GM21390 (cell line): ENCODE data around the gene ZNF8.
"Not testable (repeated sequence)": the region's sequence is repeated elsewhere in the genome, so short reads cannot be mapped to it uniquely, and the experiment has no call there.

Experiments used
- ATAC-seq: cut with Tn5 transposase; IDR thresholded peaks from one replicate; pipeline ENCODE4 v1.9.1; 2021; ENCODE audit not compliant: unreplicated experiment

The ZNF8 gene

DNA sequence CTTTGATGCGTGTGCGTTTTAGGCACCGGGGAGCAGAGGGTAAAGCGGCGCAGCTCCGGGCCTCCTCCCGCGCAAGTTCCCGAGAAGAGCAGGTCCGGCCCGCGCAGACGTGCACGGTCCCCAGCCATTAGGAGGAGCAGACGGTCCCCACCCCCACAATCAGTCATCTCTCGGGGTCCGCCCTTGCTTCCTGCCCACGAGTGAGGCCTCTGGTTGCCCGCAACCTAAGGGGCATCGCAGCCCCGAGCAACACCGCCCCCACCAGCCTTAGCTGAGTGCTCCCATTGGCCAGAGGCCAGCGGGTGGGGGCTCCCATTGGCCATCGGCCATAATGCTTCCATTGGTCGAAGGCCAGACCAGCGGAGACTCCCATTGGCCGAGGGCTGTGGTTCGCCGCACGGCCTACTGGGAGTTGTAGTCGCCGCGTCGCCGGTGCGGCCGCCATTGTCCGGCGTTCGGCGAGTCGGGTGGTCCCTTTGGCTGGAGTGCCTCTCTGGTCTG is at the start of gene ZNF8:
Gene ZNF8, plus strand, starts transcription at position 415 of the 501 bp plus-strand sequence. CDS start 127 bp downstream, outside the sequence.
- peak; percentile 94 for ATAC-seq

DNA sequence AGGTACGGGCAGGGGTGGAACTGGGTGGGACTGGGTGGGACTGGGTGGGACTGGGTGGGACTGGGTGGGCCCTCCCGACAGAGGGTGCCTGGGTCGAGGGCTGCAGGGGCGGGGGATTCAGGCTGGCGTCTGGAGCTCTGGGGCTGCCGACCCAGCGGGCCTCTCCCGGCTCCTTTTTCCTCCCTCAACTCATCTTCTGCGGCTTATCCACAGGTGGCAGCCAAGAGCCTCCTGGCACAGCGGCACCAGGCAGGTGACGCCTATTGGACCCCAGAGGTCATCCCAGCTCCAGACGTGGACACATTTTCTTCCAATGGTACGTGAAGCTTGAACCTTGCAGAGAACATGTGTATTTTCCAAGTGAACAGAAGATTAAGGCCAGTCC is 49.5 kb upstream of the ZNF8 start:
- ATAC-seq = no peak

DNA sequence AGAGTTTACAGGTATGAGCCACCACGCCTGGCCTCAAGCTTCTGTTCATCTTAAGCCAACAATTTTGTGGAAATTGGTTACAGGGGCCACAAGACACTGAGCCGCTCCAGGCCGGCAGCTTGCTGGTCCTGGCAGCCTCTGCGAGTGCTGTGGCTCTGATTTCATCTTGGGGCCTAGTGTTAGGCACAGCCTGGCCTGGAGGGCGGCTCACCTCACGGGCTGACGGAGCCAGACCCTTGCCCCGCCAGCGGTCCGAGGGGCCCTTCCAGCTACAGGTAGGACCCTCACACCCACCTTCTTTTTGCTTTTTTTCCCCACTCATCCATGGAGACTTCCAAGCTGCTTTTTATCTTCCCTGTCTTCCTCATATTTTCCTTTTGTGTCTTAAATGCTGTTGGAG is 41.4 kb upstream of the ZNF8 start:
- no peak for ATAC-seq

DNA sequence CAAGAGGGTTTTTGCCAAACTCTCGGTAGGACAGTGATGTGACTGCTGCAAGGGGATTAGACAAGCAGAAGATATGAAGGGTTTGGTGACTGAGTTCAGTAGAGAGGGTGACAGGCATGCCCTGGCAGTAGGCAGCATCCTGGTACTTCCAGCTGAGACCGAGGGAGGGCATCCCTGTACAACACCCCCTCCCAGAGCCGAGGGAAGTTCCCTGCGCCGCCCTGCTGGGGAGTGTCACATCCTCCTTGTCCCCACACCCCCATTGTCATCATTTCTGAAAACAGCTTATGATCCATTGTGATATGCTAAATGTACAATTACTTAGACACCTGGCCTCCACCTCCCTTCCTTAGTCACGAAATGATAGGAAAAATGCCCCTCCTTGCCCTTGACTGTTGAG is 35.4 kb upstream of the ZNF8 start:
- ATAC-seq = no peak

DNA sequence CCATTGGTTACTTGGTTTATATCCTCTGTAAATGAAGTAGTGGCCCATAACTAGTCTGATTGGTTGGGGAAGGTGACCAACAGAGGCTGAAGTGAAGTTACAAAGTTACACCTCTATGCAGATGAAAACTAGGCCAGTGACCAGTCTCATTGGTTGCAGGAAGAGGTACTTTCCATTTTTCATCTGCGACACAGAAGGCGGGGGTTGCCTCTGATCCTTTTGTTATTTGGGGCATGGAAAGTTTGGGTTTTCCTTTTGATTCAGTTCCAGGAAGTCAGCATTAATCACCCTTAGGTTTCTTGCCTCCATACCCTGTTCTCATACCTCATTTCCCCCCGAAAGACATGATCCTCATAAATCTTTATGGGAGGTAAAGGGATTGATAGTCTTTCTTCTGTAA is 29.9 kb upstream of the ZNF8 start:
- no peak for ATAC-seq

DNA sequence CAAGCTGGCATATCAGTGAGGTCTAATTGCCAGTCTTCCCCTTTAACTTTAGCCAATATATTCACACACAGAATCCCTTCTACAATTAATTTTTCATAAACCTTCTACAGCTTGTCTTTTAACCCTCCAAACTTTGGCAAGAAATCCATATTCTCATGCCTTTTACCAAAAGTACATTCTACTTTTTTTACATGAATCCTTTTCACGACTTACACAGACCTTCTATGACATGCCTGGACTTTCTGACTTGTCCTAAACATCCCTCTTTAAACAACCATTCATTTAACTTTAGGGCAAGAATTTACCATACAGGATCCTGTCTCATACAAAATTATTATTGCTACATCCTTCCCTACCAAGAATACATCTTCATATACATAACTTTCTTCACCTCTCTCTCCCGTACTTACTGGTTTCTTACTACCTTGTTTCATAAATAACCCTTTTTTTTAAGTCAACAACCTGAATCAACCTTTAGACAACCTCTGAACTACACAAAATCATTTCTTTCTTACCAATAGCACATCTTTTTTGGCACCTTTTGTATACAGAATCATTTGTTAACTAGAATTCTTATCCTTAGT is 26.6 kb upstream of the ZNF8 start:
- ATAC-seq = no peak

DNA sequence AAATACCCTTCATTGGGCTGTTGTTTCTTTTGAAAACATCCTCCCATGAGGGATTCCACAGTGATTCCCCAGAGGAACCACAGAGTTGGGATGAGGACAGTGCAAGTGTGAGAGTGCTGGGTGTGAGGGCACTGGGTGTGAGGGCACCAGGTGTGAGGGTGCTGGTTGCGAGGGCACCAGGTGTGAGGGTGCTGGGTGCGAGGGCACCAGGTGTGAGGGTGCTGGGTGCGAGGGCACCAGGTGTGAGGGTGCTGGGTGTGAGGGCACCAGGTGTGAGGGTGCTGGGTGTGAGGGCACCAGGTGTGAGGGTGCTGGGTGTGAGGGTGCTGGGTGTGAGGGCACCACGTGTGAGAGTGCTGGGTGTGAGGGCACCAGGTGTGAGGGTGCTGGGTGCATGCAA is 20.5 kb upstream of the ZNF8 start:
- not testable (repeated sequence) for ATAC-seq

DNA sequence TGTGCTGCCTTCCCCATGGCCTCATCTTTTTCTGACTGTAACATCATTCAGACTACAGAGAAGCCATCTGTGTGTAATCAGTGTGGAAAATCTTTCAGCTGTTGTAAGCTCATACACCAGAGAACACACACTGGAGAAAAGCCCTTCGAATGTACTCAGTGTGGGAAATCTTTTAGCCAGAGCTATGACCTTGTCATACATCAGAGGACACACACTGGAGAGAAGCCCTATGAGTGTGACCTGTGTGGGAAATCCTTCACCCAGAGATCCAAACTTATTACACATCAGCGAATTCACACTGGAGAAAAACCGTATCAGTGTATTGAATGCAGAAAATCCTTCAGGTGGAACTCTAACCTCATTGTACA is 17.2 kb upstream of the ZNF8 start:
- no peak for ATAC-seq

DNA sequence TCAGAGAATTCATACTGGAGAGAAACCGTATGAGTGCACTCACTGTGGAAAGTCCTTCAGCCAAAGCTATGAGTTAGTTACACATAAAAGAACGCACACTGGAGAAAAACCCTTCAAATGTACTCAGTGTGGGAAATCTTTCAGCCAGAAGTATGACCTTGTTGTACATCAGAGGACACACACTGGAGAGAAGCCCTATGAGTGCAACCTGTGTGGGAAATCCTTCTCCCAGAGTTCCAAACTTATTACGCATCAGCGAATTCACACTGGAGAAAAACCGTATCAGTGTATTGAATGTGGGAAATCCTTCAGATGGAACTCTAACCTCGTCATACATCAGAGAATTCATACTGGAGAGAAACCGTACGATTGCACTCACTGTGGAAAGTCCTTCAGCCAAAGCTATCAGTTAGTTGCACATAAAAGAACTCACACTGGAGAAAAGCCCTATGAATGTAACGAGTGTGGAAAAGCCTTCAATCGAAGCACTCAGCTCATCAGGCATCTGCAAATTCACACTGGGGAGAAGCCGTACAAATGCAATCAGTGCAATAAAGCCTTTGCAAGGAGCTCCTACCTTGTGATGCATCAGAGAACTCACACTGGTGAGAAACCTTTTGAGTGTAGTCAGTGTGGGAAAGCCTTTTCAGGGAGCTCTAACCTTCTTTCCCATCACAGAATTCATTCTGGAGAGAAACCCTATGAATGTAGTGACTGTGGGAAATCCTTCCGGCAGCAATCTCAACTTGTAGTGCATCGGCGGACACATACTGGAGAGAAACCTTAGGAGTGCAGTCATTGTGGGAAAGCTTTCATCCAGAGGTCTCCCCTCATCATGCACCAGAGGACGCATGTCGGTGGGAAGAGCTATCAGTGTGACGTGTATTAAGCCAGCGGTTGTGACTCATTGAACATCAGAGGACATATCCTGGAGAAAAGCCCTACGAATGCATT is 16.5 kb upstream of the ZNF8 start:
- ATAC-seq = no peak

DNA sequence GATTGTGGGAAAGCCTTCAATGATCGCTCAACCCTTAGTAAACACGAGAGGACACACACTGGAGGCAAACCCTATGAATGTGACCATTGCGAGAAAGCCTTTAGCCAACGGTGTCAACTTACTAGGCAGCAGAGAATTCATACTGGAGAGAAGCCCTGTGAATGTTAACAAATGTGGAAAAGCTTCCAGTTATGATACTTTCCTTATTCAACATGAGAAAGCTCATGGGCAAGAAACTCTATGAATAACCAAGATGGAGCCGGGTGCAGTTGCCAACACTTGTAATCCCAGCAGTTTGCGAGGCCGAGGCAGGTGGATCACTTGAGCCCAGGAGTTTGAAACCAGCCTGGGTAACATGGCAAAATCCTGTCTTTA is 15.8 kb upstream of the ZNF8 start:
- no peak for ATAC-seq

DNA sequence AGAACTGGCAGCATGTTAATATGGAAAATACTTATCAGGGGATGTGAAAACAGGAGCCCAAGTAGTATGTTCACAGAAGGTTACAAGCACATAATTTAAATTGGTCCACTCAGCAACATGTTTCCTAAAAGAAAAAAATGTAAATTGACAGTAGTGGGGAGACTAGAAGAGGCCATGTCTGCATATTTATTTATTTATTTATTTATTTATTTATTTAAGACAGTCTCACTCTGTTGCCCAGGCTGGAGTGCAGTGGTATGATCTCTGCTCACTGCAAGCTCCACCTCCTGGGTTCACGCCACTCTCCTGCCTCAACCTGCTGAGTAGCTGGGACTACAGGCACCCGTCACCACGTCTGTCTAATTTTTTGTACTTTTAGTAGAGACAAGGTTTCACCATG is 13.7 kb upstream of the ZNF8 start:
- no peak for ATAC-seq

DNA sequence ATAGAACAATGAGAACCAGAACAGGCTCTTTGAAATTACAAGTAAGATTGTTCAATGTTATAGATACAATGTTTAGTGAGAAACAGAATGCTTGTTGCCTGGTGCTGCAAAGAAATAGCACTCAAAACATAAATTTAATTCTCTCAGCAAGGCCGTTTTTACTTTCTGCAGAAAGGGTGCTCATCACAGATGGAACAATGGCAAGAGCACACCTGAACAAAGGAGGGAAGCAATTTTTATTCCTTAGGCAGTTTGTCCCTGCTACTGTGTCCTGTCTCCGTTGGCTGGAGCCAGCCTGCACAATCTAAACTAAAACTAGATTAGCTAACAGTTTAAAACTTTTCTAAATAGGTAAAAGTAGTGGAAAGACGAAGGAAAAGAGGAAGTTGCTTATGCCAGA is 10.4 kb upstream of the ZNF8 start:
- ATAC-seq = no peak

DNA sequence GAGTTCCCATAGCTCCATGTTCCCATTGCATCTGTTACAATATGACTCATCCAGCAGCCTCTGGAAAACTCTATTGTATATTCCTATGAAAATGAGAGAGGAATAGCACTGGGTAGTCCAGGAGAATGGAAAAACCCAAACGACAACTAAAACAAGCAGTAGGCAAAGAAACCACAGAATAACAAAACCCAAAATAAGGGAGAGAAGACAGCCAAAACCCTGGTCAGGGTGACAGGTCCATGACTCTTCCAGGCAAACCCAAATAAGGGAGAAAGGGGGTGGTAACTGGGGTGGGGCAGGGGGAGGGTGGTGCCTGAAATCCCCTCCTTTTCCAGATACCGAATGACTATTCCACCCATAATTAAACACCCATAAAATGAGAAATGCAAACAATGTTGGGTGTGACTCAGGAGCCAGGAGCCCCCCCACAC is 4.0 kb upstream of the ZNF8 start:
- ATAC-seq = no peak

DNA sequence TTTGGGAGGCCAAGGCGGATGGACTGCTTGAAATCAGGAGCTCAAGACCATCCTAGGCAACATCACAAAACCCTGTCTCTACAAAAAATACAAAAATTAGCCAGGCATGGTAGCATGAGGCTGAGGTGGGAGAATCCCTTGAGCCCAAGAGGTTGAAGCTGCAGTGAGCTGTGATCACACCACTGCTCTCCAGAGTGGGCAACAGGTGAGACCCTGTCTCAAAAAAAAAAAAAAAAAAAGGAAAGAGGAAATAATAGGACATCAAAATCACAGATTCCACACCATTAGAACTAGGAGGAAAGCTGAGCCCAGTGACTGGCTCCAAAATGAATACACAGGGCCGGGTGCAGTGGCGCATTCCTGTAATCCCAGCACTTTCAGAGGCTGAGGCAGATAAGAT is 3.2 kb upstream of the ZNF8 start:
- no peak for ATAC-seq

DNA sequence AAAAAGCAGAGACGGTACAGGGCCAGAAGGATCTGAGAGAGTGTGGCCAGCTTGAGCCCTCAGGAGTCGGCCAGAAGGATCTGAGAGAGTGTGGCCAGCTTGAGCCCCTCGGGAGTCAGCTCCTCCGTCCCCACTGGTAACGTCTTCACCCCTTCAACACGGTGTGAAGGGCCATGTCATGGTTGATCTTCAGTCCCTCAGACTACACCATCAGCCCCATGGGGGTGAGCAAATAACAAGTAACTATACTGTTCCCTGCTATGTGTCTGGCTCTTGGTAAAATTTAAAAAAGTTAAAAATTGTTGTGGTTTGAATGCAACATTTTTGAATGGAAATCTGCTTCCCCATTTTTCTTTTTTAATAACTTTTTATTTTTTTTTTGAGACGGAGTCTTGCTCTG is 1.6 kb upstream of the ZNF8 start:
- ATAC-seq = no peak

DNA sequence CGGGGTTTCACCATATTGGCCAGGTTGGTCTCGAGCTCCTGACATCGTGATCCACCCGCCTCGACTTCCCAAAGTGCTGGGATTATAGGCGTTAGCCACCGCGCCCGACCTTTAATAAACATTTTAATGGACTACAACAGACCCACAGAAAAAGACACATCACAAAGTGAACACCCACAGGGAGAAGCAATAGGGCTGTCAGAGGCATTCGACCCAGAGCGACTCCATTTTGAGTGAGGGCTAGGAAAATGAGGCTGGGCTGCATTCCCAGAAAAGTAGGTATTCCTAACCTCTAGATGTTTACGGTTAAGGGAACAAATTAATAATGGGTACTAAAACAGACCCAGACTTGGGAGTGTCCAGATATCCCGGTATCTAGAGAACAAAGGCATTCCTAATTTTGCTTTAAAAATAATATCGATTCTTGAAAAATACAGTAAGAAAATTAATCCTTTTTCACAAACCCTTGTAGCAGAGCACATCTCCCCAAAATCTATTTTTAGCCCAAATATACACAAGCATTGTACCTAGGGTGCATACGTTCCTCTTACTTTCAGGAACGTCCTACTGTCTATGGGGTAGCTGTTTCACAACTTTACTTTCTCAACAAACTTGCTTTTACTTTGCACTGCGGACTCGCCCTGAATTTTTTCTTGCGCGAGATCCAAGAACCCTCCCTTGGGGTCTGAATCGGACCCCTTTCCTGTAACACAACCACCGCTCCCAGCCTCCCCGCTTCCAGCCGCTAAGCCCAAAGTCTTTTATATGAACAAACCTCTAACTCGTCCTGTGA is 811 bp upstream of the ZNF8 start:
- ATAC-seq = peak; percentile 3

DNA sequence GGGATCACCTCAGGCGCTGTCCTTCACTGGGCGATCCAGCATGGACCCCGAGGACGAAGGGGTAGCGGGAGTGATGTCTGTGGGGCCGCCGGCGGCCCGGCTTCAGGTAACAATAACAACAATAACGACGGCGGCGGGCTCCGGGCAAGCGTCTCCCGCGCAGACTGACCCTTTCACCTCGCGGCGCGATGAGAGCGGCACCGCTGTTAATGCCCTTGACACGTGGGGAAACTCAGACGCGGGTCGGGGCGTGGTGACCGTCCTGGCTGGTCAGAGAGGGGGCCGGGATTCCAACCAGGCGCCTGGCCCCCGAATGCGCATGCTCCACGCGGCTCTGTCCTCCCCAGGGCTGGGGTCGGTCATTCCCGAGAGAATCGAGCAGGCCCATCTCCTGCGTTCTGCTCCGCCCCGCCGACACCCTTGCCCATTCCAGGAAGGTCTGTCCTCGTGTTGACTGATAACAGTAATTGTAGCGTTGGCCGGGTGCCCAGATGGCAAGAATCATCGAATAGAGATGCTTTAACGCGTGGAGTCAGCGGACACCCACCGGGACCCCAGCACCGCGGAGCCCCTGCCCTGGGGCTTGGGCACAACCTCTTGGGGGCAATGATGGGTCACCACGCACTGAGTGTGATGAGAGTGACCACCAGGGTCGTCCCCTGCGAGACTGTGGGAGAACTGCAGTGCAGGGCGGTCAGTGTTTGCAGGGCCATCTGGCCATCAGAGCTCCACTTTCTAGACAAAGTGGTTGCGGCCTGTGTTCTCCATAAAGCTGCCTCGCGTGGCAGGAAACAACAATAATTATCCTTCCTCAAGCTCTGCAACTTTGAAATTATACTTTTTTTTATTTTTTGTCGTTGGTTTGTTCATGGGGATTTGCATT is 528 bp downstream of the ZNF8 start:
- ATAC-seq = peak; percentile 21

DNA sequence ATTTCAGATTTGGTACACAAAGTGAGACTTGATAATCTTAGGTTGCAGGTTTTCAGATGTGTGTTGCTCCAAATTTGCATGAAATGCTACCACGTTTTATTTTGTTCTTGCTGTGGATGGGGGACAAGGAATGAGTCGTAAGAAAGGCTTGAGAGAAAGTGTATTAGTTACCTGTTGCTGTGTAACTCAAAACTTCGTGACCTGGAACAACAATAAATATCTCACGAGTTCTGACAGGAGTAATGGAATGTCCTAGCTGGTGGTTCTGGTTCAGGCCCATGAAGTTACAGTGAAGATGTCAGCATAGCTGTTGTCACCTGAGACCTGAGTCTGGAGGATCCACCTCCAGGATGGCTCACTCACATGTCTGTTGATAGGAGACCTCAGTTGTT is 1.2 kb downstream of the ZNF8 start:
- ATAC-seq = no peak

DNA sequence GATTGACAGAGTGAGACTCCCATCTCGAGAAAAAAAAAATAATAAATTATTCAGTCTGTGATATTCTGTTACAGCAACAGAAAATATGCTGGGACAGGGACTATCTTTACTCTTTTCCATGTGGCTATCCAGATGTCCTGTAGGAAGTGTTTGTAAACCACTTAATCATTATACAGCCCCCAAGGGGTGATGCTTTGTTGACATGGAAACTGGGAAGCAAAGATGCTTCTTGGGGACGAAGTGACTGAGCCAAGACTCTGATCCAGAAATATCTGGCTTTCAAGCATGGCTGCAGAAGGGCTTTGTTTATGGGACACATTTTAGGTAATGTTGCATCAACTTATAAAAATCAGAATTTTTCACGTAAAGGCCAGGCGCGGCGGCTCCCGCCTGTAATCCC is 5.4 kb downstream of the ZNF8 start:
- ATAC-seq = no peak

DNA sequence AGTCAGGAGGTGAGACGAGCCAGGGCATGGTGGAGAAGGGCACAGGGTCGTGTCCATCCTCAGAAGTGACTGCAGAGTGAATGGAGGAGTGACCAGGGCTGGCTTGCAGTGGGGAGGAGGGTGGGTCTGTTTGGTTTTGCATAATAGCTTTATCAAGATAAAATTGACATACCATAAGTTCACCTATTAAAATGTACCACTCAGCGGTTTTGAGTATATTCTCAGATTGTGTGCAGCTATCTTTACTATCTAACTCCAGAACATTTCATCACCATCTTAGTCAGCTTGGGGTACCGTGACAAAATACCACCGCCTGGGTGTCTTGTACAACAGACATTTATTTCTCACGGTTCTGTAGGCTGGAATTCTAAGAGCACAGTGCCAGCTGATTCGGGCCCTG is 13.2 kb downstream of the ZNF8 start:
- no peak for ATAC-seq
